Gastroesophageal sphincter (tissue), 3 donors: ENCODE measurements around the gene ANKFY1.

Experiments
- CTCF ChIP-seq, 4 experiments: fragments of 200-600 bp in 2 of 4; fragments of 450-650 bp in 2 of 4; sonication (generic) in 1 of 4; IDR thresholded peaks; one replicate each; pipeline ENCODE4 v1.5.1; 2017 to 2019; ENCODE audit warnings: antibody characterized with exemption in 4 of 4, mild to moderate bottlenecking in 2 of 4, moderate library complexity in 2 of 4
- POLR2AphosphoS5 ChIP-seq: sonication (generic); formaldehyde crosslinking; IDR thresholded peaks from one replicate; pipeline ENCODE4 v1.6.1; 2017; ENCODE audit warnings: antibody characterized with exemption

GRCh38 chr17:4205917-4206316 is 57.9 kb downstream of the ANKFY1 start:
- TF ChIP-seq CTCF (IDR thresholded peaks at IDR 0.05) (no peak), POLR2AphosphoS5 (no peak)
